Left ventricle myocardium inferior (tissue), 1 donor: ENCODE results near the gene MRPS14. TPM values are rescaled to one million over a fixed set of nuclear protein-coding genes. Genes with fewer than 3 reads are reported as not detected.
A peak's percentile ranks its signal among the peaks of the same experiment; 100 is the strongest.
"Not testable (repeated sequence)": the region's sequence is repeated elsewhere in the genome, so short reads cannot be mapped to it uniquely, and the experiment has no call there.

ENCODE experiments used
- DNase-seq: peaks from one replicate; pipeline ENCODE4 v3.0.0-alpha.2; 2020
- H3K27ac ChIP-seq: fragments of 200-600 bp; replicated peaks from 2 replicates; pipeline ENCODE4 v1.8.0; 2021
- H3K27me3 ChIP-seq: fragments of 200-600 bp; 2 replicates; pipeline ENCODE4 v1.8.0; 2021; ENCODE audit warnings: low read depth
- H3K36me3 ChIP-seq: fragments of 200-600 bp; 2 replicates; pipeline ENCODE4 v1.8.0; 2021
- H3K4me1 ChIP-seq: fragments of 200-600 bp; 2 replicates; pipeline ENCODE4 v1.8.0; 2021
- H3K4me3 ChIP-seq: fragments of 200-600 bp; 2 replicates; pipeline ENCODE4 v1.8.0; 2021; ENCODE audit warnings: mild to moderate bottlenecking, moderate library complexity
- H3K9me3 ChIP-seq: fragments of 200-600 bp; replicated peaks from 2 replicates; pipeline ENCODE4 v1.8.0; 2021
- CTCF ChIP-seq: fragments of 200-600 bp; IDR thresholded peaks from 2 replicates; pipeline ENCODE4 v1.8.0; 2021; ENCODE audit warnings: antibody characterized with exemption, mild to moderate bottlenecking, borderline replicate concordance
- intact Hi-C: fragments of 100-400 bp; cut with micrococcal nuclease; formaldehyde crosslinking; loops from one replicate; pipeline ENCODE4 v1.11.0; 2022
- total RNA-seq: library from RNA; stranded (reverse); fragmentation: NEBNext Ultra II Directional; extraction: Animal tissue kit (Norgen Biotek cat#: 25700); gene quantifications from one replicate; pipeline ENCODE4 v1.2.1, GENCODE V29; 2021
- donor health status: DM: no; HTN: yes; CAD: no; lungs with severe emphysema.

Gene MRPS14
- total RNA-seq, 1 donor from 2014 or later, result 25.4 TPM

- no peak overlapping the region for H3K27ac ChIP-seq
- no peaks in the 10 kb centered on the region for H3K9me3 ChIP-seq
- intact Hi-C loops, result no loop called here
- no peaks in the 10 kb centered on the region for H3K27me3 ChIP-seq
- no peak for TF ChIP-seq CTCF
- no peak overlapping the region for H3K4me3 ChIP-seq
- H3K4me1 ChIP-seq, result peaks cover 30% of the 10 kb centered on the region
- DNase-seq, result no peak
- H3K36me3 ChIP-seq, result no peaks in the 10 kb centered on the region
These were observed 1.5 kb upstream of the MRPS14 start for GRCh38 chr1:175024773-175025172.

- peak overlapping the region; percentile 92 for H3K4me3 ChIP-seq
- DNase-seq, H3K36me3 ChIP-seq, H3K27me3 ChIP-seq, H3K9me3 ChIP-seq, intact Hi-C loops: not testable (repeated sequence)
- peak overlapping the region; percentile 85 for H3K27ac ChIP-seq
- peaks cover 30% of the 10 kb centered on the region for H3K4me1 ChIP-seq
These were observed 657 bp upstream of the MRPS14 start for GRCh38 chr1:175023922-175024242.

GRCh38 chr1:175019524-175019923 lies 3.7 kb downstream of the MRPS14 start:
- Histone ChIP-seq H3K27ac (no peak overlapping the region), H3K4me1 (peaks cover 30% of the 10 kb centered on the region), H3K4me3 (no peak overlapping the region), H3K36me3 (peaks cover 40% of the 10 kb centered on the region), H3K9me3 (no peaks in the 10 kb centered on the region), H3K27me3 (no peaks in the 10 kb centered on the region)
- intact Hi-C loops, result no loop called here
- no peak for DNase-seq
- no peak for TF ChIP-seq CTCF

GRCh38 chr1:175015243-175015642 lies 8.0 kb downstream of the MRPS14 start:
- peaks cover 83% of the 10 kb centered on the region for H3K36me3 ChIP-seq
- H3K27ac ChIP-seq, result no peak overlapping the region
- no peaks in the 10 kb centered on the region for H3K27me3 ChIP-seq
- H3K4me1 ChIP-seq, result no peaks in the 10 kb centered on the region
- TF ChIP-seq CTCF, result no peak
- no peaks in the 10 kb centered on the region for H3K9me3 ChIP-seq
- no peak overlapping the region for H3K4me3 ChIP-seq
- intact Hi-C loops, result no loop called here
- no peak for DNase-seq

GRCh38 chr1:175013445-175013844 lies 9.8 kb downstream of the MRPS14 start:
- H3K9me3 ChIP-seq, result no peaks in the 10 kb centered on the region
- no peak overlapping the region for H3K4me3 ChIP-seq
- peaks cover 93% of the 10 kb centered on the region for H3K36me3 ChIP-seq
- no peak for DNase-seq
- no peaks in the 10 kb centered on the region for H3K27me3 ChIP-seq
- H3K4me1 ChIP-seq, result peaks cover 10% of the 10 kb centered on the region
- H3K27ac ChIP-seq, result no peak overlapping the region
- TF ChIP-seq CTCF, result no peak
- intact Hi-C loops, result no loop called here

- intact Hi-C loops, result no loop called here
- Histone ChIP-seq H3K4me1 (peaks cover 10% of the 10 kb centered on the region), H3K27me3 (no peaks in the 10 kb centered on the region), H3K9me3 (no peaks in the 10 kb centered on the region), H3K27ac (no peak overlapping the region), H3K36me3 (peaks cover 92% of the 10 kb centered on the region), H3K4me3 (no peak overlapping the region)
- DNase-seq, result no peak
- TF ChIP-seq CTCF, result no peak
These were observed 13.7 kb downstream of the MRPS14 start for GRCh38 chr1:175009532-175009931.
